ENCODE results near the gene LRCH1. TPM values are rescaled to one million over a fixed set of nuclear protein-coding genes. Genes with fewer than 3 reads are reported as not detected.

Gene LRCH1
- total and polyA plus RNA-seq, 2 of the 13 experiments (the other 11 are each of a cell fraction or from before 2014, with no cell fraction given): 4.1 to 12.6 TPM

DNA sequence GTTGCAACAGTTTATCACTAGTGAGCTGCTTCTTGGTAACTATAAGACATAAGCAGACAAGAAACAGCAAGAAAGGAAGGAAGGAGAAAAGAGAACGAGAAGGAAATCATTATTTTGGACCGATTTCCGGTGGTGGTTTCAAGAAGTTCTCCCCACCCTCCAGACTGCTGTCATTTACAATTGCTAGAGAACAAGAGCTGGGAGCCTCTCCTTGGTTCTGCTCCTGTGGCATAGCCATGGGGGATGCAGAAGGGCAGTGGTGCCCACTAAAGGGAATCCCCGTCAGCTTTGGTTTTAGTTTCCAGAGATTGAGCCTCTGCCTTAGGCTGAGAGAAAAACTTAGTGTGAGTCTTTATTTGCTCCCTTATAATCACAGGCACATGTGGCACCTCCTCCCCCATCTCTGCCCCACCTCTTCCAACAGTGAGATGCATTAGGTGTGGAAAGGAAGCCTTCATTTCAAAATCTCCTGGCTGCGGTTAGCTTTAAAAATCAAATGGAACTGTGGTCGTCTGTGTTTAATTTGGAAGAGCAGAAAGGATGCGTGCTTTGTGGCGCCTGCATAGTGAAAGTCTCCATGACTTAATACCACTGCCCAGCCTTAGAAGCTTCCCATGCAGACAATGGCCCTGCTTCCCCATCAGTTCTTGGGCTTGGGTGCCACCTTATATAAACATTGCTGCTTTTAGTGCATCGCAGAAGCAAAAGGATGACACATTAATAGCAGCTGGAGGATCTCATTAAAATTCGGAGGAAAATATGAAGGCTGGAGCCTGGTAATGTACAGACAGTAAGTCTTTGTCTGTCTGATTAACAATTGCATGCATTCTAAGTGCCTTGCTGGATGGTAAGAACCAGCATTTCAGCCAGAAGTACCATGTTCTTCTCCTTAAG, 25.0 kb downstream of the LRCH1 start:
- H2AFZ ChIP-seq (ENCODE audit: low read length): no peak overlapping the region
- no peak overlapping the region for H3K4me2 ChIP-seq (ENCODE audit: low read depth, low read length)
- no peaks in the 10 kb centered on the region for H3K9me3 ChIP-seq (ENCODE audit: low read length)
- H3K79me2 ChIP-seq (ENCODE audit: insufficient read depth, low read length): peaks cover 58% of the 10 kb centered on the region
- peaks cover 18% of the 10 kb centered on the region for H4K20me1 ChIP-seq (ENCODE audit: insufficient read depth, low read length)
- CTCF ChIA-PET (ENCODE audit: low intra/inter-chr PET ratio, low total read pairs): no interaction called here
- no peak for DNase-seq (ENCODE audit: low spot score)
- H3K27me3 ChIP-seq (ENCODE audit: control insufficient read depth in 1 of 2, insufficient read depth in 2 of 2, low read length in 2 of 2): no peaks in the 10 kb centered on the region; a peak in 1 of 5 replicates
- ATAC-seq: no peak
- BruUV-seq (replicated peaks): no TSS peak
- no peak for FAIRE-seq
- no peak overlapping the region for H3K9ac ChIP-seq (ENCODE audit: insufficient read depth, low read depth, low read length)
- POLR2A ChIA-PET: no interaction called here
- H3K27ac ChIP-seq (ENCODE audit: extremely low read length, insufficient read depth, low read length): no peak overlapping the region
- WGBS (ENCODE audit: low lambda C conversion rate): 95% methylated on average over 10 of the region's 10 CpGs
- in situ Hi-C loops (cut with HindIII; ENCODE audit: extremely low pct_ligation_motif_present, low pct_unique_long_range_greater_than_20kb) (no loop called here), intact Hi-C loops (cut with micrococcal nuclease; ENCODE audit: unreplicated experiment) (no loop called here)
- TF ChIP-seq ESRRA (CRISPR knock-in tag; IDR thresholded peaks at IDR 0.05; ENCODE audit: low read depth) (no peak), ZBTB8A (CRISPR knock-in tag; IDR thresholded peaks at IDR 0.05; ENCODE audit: borderline replicate concordance, low read depth) (no peak), ZNF562 (CRISPR knock-in tag; IDR thresholded peaks at IDR 0.05; ENCODE audit: borderline replicate concordance) (no peak), U2AF1 (optimal IDR thresholded peaks at IDR 0.05; ENCODE audit: low read depth, low read length) (no peak), ZNF780A (CRISPR knock-in tag; IDR thresholded peaks at IDR 0.05) (no peak), ZNF777 (CRISPR knock-in tag; IDR thresholded peaks at IDR 0.05) (no peak)
- TF ChIP-seq, protein P1, sequence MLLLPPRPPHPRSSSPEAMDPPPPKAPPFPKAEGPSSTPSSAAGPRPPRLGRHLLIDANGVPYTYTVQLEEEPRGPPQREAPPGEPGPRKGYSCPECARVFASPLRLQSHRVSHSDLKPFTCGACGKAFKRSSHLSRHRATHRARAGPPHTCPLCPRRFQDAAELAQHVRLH (CRISPR knock-in tag; IDR thresholded peaks at IDR 0.05; ENCODE audit: borderline replicate concordance, low read depth): no peak
- TF ChIP-seq, protein P2, sequence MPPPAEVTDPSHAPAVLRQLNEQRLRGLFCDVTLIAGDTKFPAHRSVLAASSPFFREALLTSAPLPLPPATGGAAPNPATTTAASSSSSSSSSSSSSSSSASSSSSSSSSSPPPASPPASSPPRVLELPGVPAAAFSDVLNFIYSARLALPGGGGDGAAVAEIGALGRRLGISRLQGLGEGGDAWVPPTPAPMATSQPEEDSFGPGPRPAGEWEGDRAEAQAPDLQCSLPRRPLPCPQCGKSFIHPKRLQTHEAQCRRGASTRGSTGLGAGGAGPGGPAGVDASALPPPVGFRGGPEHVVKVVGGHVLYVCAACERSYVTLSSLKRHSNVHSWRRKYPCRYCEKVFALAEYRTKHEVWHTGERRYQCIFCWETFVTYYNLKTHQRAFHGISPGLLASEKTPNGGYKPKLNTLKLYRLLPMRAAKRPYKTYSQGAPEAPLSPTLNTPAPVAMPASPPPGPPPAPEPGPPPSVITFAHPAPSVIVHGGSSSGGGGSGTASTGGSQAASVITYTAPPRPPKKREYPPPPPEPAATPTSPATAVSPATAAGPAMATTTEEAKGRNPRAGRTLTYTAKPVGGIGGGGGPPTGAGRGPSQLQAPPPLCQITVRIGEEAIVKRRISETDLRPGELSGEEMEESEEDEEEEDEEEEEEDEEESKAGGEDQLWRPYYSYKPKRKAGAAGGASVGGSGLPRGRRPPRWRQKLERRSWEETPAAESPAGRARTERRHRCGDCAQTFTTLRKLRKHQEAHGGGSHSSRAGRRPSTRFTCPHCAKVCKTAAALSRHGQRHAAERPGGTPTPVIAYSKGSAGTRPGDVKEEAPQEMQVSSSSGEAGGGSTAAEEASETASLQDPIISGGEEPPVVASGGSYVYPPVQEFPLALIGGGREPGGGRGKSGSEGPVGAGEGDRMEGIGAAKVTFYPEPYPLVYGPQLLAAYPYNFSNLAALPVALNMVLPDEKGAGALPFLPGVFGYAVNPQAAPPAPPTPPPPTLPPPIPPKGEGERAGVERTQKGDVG (CRISPR knock-in tag; IDR thresholded peaks at IDR 0.05; ENCODE audit: borderline replicate concordance): no peak
- H3K4me3 ChIP-seq (replicated peaks in 1 of 3; ENCODE audit: insufficient read depth in 1 of 3, low read depth in 2 of 3, low read length in 3 of 3): no peak overlapping the region
- peaks cover 35% of the 10 kb centered on the region for H3K4me1 ChIP-seq (ENCODE audit: insufficient read depth, low read length)
- H3K36me3 ChIP-seq (replicated peaks in 1 of 2; ENCODE audit: control insufficient read depth in 1 of 2, insufficient read depth in 2 of 2, low read length in 2 of 2): peaks cover 2 to 4% of the 10 kb centered on the region in 2 experiments; a peak in 2 of 5 replicates

Data from HepG2 (cell line).